GM12891 (cell line): ENCODE measurements around the gene MTMR3.

ENCODE experiments used
- PAX5 ChIP-seq: IDR thresholded peaks from 2 replicates; pipeline ENCODE4 v1.6.1; 2011; ENCODE audit warnings: low read length, moderate library complexity, mild to moderate bottlenecking; ENCODE audit not compliant: insufficient read depth, severe bottlenecking
- POLR2A ChIP-seq: IDR thresholded peaks from 2 replicates; pipeline ENCODE4 v1.6.1; 2011; ENCODE audit warnings: low read depth, low read length, control low read depth
- POLR2AphosphoS5 ChIP-seq: IDR thresholded peaks from 2 replicates; pipeline ENCODE4 v1.6.1; 2011; ENCODE audit warnings: low read depth, low read length, control low read depth
- POU2F2 ChIP-seq: IDR thresholded peaks from 2 replicates; pipeline ENCODE4 v1.6.1; 2011; ENCODE audit warnings: low read depth, mild to moderate bottlenecking, control low read depth, low read length, moderate library complexity
- SPI1 ChIP-seq: IDR thresholded peaks from 2 replicates; pipeline ENCODE4 v1.6.1; 2011; ENCODE audit warnings: low read depth, low read length, control low read depth
- TAF1 ChIP-seq: IDR thresholded peaks from 2 replicates; pipeline ENCODE4 v1.6.1; 2011; ENCODE audit warnings: low read depth, low read length, control low read depth

DNA sequence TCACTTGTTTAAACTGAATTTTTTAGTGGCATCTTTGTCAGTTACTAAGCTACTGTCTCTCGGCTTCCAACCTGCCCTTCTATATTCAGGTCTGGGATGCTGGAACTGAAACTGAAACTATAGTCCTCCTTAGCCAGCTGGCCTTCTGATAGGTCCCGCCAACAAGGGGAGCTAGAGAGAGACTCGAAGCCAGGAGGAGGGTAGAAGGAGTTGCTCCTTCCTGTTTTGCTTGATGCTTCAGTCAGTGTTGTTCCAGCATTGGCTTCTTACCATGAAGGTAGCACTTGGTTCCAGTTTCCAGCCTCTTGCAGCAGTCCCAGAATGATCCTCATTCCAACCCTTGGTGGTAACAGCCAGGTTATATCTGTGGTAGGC lies 164.4 kb downstream of the MTMR3 start:
- TF ChIP-seq POLR2A: no peak
- no peak for TF ChIP-seq POLR2AphosphoS5
- TF ChIP-seq SPI1: no peak
- TF ChIP-seq TAF1: no peak
- TF ChIP-seq POU2F2: no peak
- TF ChIP-seq PAX5: no peak
